DMS153 treated with DMSO at 0.1 percent for 48 hours (cell line): ENCODE data around the gene MTG1.
"Not testable (repeated sequence)": the region's sequence is repeated elsewhere in the genome, so short reads cannot be mapped to it uniquely, and the experiment has no call there.

Experiments used
- DNase-seq: peaks from one replicate; lab custom pipeline; 2025; ENCODE audit not compliant: unreplicated experiment; lab: John Stamatoyannopoulos, UW

Gene MTG1

DNA sequence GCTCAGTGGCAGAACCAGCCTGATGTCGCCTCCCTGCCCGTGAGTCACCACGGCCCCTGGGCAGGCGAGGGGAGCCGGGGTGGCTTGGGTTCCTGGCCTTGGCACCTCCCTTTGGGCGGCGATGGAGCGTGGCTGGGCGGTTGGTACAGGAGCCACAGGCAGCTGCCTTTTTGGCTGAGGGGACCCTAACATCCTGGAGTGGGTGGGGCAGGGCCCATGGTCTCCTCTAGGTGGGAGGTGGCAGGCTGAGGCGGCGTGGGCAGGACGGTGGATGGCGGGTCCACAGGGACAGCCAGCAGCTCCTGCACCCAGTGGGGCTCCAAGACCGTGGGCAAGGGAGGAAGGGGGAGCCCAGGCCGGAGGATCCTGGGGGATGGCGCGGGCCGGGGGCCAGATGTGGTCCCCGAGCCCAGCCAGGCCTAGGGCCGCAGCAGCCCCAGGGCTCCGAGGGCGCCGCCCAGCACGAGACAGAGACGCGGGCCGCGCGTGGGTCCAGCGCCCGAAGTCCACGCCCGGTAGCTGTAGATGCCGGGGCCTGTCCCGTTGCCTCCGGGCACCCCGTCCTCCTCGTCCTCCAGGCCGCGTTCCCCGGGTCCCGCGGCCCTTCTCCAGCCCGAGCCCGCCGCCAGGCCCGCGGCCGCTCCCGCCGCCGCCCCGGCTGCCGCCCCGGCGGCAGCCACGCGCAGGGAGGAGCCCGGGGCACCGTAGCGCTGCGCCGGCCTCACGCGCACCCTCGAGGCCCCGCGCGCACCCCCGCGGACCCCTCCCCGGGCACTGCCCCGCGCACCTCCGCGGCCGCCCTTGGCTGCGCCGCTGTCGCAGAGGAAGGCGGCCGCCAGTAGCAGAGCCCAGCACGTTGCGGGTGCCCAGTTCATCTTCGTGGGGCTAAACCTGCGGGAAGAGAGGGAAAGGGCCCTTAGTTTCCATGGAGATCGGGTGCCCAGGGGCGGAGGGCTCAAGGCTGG is 29.1 kb downstream of the MTG1 start:
- no peak for DNase-seq

DNA sequence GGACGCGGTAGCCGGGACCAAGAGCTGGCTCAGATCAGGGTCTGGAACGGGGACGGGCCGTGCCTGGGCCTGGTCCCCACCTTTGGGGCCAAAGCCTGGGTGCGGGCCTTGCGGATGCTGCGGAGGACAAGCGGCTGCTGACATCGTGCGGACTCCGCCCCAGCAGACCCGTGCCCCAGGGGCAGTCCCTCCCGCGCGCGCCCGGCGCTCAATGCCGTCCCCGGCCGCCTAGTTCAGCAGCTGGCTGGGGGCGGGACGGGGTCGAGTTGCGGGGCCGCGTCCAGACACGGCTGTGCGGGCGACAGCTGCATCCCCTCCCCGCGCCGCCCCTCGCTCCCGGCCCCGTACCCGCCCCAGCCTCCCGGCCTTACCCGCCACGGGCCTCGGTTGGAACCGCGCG is 30.1 kb downstream of the MTG1 start:
- not testable (repeated sequence) for DNase-seq

DNA sequence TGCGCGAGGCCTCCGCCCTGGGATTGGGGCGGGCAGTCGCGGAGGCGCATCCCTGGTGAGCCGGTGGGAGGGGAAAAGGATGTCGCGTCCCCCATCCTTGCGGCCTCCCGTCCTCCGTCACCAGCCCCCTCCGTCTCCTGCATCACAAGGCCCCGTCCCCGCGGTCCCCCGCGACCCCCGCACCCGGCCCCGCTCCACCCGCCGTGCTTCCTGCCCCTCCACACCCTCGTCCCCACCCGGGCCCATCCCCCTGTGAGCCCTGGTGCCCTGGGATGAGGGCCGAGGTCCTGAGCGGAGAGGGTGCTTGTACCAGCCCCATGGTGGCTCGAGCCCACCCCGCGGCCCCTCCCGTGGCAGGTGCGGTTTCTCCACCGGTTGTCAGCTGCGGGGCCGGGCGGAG is 30.6 kb downstream of the MTG1 start, which contains the start of gene SPRN:
Gene SPRN, minus strand, starts transcription at position 25 of the 400 bp plus-strand sequence. CDS start 944 bp downstream, outside the sequence.
- DNase-seq: not testable (repeated sequence)

DNA sequence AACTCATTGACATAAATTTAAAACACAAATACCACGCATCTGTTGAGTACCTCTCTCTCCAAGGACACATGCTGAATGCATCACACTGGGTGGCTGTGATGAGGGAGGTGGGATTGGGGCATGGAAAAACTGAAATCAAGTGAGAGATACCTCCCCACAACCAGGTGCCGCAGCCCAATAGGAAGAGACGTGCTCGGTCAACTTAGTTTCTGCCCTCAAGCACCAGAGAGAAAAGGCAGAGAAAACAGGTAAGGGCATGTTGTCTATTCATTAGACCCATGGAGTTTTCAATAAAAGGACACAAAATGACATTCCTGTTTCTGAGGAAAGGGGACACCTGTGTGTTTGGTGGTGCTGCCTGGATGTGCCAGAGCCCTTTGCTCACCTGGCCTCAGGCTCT is 35.6 kb downstream of the MTG1 start:
- not testable (repeated sequence) for DNase-seq

DNA sequence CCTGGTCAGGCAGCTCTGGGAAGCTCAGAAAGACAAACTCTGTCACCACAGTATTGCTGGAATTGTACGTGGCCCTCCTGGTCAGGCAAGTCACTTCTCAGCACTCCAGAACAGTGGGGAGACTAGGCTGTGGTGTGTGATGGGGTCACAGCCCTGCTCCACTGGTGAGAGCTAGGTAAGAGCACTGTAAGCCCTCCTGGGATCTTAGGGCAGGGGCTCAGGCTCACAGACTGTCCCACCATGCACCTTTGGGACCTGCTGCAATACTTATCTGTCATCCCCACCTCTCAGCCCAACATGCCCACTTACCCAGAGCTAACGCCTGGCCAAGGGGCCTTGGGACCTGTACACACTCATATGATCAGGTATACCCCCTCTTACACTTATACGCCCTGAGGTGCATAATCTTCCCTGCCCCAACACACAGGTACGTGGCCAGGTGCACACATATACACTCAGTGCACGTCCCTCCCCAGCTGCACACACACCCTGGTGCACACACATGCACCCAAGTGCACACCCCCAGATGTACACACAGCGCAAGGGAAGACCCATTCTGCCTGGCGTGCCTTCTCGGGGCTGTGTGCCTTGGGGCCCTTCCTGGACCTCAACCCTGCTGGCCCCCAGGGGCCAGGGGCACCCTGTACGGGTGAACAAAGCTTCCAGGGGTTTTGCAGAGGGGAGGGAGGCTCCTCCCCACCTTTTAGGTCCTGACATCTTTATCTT is 38.1 kb downstream of the MTG1 start:
- not testable (repeated sequence) for DNase-seq

DNA sequence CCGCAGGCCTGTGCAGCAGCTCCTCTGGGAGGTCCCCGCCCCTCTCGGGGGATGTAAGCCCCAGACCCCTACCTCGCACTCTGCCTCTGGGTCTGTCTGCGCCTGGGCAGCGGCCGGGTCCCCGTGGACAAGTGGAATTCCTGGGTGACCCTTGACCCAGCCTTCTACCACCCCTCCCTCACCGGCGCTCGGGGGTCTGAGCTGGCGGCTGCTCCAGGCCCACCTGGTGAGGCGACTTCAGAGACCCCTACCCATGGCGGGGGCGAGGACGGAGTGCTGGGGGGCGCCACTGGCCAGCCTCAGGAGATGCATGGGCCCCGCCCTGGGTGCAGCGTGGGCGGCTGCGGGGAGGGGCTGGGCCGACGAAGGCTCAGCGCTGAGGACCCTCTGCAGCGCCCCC is 38.8 kb downstream of the MTG1 start:
- not testable (repeated sequence) for DNase-seq

DNA sequence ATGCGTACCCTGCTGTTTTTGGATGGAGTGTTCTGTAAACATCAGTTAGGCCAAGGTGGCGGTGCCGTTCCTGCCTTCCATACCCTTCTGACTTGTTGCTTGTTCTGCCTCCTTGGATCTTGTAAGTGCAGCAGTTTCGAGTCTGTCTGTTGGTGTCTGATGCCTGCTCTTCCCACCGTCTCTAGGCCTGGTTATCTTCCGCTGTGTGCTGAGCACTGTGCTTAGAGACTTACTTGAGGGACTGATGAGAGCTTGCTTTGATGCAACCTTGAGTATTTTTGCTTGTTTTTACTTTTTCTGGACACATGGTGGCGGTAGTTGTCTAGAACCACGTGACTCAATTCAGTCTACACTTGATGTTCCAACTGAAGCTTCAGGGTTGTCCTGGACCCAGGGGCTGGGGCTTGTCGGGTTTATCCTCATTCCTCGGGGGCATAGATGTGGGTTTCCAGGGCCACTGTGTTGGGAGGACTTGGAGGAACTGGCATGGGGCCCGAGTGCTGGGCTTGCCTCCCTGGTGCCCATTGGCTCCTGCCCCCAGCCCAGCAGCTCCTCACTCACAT is 44.8 kb downstream of the MTG1 start:
- DNase-seq: peak; percentile 37

DNA sequence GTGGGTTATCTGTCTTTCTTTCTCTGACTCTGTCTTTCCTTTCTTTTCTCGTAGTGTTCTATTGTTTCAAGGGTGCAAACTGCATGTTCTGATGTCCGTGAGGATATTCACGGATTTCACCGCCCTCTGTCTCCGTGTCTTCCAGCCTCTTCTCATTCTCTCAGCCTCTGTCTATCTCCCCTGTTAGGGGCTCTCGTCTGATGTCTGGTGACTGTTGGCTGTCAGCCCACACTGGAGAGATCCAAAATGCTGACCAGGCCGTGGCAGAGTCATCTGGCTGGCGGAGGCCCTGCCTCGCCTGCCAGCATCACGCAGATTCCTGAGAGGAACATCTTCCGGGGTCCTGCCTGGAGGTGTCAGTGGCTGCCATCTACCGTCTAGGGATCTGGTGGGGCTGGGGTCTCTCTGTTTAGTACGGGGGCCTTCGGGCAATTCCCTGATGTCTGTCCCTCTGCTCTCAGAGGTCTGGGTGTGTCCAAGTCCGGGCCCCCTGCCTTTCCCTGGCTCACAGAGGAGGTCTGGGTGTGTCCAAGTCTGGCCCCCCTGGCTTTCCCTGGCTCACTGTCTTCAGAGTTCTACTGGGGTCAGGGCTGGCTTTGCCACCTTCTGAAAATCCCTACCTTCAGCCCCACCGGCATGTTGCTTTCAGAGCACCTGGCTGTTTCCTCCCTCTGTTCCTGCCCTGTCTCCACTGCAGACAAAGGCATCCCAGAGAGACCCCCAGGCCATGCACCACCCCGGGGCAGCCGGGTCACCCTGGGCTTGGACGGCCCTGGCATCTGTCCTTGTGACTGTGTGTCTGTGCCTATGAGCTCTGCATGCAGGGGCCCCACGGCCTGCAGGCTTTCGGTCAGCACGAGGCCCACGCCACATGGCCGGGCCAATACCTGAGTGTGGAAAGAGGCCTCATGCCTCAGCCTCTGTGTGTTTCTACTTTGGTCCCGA is 45.8 kb downstream of the MTG1 start:
- no peak for DNase-seq

DNA sequence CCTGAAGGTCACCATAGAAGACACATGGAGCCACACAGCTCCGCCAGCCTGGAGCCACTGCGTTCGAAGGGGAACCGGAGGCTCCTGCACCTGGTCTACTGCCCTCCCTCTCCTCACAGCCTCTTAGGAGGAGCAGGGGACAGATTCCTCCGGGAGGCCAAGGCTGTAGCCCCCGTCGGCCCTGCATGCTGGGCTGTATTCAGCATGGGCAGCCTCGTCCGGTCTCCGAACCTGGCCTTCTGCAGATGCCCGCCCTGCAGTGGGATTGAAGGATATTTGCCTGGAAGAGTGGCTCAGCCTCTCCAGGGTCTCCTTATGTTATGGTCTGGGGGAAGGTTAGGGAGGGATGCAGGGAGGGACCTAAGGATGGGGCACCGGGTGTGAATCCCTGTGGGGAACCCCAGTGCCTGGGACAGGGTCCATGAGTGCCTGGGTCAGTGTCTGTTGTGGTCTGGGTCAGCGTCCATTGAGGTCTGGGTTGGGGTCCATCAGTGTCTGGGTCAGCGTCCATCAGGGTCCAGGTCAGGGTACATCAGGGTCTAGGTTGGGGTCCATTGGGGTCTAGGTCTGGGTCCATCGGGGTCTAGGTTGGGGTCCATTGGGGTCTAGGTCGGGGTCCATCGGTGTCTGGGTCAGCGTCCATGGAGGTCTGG is 46.8 kb downstream of the MTG1 start:
- DNase-seq: no peak

DNA sequence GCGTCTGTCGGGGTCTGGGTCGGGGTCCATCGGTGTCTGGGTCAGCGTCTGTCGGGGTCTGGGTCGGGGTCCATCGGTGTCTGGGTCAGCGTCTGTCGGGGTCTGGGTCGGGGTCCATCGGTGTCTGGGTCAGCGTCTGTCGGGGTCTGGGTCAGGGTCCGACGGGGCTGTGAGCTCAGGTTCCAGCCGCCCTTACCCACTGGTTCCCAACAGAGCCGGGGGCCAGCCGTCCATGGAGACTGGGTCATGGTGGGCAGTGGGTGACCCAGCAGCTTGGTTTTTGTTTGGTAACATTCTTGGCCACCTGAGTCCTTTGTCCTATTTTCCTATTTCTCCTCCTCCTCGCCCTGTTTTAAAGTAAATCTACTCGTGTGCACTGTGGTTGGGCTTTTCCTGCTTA is 47.4 kb downstream of the MTG1 start:
- DNase-seq: not testable (repeated sequence)

DNA sequence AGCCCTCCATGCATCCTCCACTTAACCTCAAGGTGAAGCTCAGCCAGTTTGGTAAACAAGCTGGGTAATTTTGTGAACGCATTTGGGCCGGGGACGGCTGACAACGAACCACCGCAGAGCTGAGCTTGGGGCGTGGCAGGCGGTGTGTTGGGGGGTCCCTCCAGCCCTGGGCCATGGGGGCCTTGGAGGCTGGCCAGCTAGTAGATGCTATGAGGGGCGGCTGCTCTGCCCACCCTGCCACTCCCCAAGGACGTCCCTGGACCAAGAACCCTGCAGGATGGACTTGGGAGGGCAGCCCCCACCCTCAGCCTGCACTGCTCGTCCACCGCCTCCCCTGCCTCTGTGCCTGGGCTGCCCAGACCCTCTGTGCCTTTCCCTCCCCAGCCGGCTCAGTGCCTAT is 47.8 kb downstream of the MTG1 start:
- DNase-seq: no peak

DNA sequence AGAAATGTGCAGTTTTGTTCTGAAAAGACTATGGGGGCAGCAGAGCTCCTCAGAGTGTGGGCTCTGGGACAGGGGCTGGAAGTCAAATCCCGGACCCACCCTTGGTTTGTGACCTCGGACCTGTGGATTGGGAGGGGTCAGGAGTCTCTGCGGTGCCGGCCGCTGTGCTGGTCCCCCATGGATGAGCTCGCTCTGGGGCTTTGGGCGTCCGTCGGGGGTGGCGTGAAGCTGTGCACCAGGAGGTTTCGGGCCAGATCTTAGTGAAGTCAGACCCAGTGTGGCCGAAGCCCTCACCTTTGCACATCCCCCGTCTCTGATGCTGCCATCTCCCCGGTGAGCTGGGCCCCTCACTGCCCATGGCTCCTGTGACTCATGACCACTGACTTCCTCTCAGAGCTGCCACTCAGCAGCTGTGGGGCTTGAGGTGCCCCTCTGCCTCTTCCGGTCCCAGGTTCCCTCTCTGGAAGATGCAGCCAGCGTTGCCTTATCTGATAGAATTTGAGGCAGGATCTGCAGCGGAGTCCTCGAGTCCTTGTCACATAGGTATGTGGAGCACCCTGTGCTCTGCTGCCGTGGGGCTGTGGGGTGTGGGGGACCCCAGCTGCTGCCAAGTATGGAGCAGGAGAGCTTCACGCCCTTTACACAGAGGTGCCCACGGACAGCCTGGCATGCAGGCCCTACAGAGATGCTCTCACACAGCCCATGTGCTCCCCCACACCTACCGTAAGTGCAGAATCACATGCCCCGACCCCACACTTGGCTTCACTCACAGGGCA is 48.4 kb downstream of the MTG1 start:
- no peak for DNase-seq

DNA sequence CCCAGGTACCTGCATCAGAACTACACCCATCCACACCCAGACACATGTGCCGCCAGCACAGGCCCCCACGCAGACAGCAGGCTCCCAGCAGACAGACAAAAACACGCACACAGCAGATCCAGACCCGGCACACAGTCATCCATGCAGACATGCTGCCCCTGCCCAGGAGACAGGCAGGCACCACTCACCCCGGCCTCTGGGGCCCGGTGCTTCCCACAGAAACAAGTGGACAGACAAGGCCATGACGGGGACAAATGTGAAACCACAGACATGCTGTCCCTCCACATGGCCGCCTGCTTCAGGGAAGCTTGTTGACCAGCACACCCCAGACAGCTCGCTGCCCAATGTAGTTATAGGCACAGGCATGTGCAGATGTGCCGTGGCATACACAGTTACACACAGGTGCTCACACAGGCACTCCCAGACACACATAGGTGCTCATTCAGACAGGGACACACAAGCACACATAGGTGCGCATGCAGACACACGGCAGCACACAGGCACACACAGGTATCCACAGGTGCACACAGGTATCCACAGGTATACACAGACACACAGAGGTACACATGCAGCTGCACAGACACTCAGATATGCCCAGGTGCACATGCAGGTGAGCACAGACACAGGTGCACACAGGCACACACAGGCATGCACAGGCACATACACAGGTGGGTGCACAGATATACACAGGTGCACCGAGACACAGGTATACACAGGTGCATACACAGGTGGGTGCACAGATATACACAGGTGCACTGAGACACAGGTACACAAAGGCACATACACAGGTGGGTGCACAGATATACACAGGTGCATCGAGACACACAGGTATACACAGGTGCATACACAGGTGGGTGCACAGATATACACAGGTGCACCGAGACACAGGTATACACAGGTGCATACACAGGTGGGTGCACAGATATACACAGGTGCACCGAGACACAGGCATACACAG is 49.3 kb downstream of the MTG1 start:
- no peak for DNase-seq

DNA sequence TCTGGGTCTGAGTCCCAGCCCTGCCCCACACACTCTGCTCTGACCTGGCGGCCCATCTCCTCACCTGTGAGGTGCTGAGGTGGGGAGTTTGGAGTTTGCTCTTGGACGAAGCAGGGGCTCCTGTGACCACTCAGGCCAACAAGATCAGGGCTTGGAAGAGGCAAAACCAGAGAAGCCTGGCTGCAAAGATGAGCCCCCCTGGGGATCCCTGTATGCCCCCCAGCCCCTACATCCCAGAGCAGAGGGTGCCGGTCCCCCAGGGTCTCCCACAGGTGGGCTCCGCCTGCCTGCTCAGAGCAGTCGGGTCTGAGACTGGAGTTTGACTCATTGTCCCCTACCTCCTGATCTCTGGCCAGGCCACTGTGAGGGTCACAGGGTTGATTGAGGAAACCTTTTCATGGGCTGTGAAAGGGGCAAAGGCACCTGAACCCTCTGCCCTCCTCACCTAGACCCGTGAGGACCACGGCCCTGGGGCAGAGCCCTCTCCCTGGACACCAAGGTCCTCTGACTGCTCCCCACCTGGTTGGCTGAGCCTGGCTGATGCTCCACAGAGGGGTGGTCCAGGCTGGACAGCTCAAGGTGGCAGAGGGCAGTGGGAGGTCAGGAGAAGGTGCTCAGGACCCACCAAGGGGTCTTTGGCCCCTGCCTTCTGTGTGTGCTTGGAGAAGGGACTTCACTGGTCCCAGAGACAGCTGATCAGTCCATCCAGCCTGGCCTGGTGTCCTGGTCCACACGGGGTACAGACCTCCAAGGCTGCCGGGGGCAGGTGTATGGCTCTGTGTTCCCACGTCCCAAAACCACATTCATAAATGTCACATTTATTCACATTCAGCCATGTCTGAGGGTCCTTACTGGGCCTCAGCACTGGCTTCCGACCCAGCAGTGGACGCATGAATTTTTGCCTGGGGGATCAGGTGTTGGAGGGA is 50.6 kb downstream of the MTG1 start:
- DNase-seq: no peak

DNA sequence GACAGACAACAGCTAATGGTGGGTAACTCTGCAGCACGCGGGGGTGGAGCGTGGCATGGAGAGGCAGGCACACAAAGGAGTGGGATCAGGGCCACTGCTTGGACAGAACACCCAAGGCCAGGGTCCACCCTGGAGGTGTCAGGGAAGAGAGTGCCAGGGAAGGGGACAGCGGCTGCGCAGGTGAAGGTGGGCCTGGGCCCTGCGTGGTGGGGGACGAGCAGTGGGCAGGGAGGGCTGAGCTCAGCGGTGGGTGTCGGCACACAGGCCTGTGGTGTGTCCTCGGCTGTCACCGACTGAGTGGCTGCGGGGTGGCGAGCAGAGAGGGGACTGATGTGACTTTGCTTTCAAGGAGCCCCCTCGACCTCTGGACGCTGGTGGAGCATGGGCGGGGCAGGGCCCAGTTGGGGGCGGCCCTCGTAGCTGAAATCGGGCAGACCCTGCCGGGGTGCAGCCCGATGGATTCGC is 51.3 kb downstream of the MTG1 start:
- DNase-seq: no peak

DNA sequence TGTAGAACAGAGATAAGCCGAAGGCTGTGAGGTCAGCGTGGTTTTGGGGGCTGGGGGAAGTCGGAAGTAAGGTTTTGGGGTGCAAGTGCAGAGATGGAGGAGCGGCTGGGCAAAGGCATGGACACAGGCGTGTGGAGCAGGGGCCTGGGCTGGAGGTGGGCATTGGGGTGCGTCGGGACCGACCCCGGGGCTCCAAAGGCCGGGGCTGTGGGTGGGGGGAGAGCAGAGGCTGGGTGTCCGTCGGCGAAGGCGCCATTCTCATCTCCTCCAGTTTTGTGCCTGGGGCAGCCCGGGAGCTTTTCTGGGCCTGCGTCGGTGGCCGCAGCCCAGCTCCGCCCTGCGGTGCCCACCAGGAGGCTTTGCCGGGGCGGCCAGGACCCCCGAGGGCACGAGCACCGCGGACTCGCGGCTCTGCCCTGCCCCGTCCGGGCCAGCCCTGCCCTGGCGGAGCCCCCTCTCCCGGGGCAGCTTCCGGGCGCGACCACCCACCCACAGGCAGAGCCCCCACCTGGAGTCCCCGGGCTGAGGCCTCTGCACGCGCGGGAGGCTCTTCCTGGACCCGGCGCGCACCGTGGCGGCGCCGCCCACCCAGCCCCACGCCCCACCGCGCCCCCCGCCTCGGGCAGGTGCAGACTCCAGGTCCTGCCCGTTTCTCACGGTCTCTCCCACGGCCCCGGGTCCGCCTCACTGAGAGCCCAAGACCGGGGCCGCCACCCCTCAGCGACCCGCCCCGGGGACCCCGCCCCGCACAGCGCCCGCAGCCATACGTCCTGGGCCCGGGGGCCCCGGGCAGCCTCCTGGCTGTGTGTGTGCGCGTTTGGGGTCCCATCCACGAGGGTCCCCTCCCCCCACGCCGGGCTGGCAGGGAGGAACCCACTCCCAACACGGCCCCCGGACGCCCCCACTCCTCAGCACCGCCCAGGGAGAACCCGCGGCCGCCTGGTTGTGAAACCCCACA is 52.1 kb downstream of the MTG1 start:
- no peak for DNase-seq
